Chondrocyte (in vitro differentiated cells): ENCODE results near the gene SNAP29. TPM values are rescaled to one million over a fixed set of nuclear protein-coding genes. Genes with fewer than 3 reads are reported as not detected.
"Not testable (repeated sequence)": the region's sequence is repeated elsewhere in the genome, so short reads cannot be mapped to it uniquely, and the experiment has no call there.

Source experiments
- DNase-seq: peaks from one replicate; pipeline ENCODE4 v3.0.0; 2021; ENCODE audit warnings: mixed read lengths, low spot score
- H3K27ac Mint-ChIP-seq: one replicate; pipeline ENCODE4 v1.8.0; 2021; ENCODE audit warnings: mild to moderate bottlenecking, moderate library complexity, mixed read lengths; ENCODE audit not compliant: unreplicated experiment
- H3K27me3 Mint-ChIP-seq: 2 replicates; pipeline ENCODE4 v1.8.0; 2021; ENCODE audit warnings: low read depth, mixed read lengths
- H3K36me3 Mint-ChIP-seq: 2 replicates; pipeline ENCODE4 v1.8.0; 2021; ENCODE audit warnings: low read depth, mixed read lengths
- H3K4me1 Mint-ChIP-seq: 2 replicates; pipeline ENCODE4 v1.8.0; 2021; ENCODE audit warnings: low read depth, mild to moderate bottlenecking, mixed read lengths
- H3K4me3 Mint-ChIP-seq: one replicate; pipeline ENCODE4 v1.8.0; 2021; ENCODE audit warnings: mild to moderate bottlenecking, moderate library complexity, mixed read lengths; ENCODE audit not compliant: unreplicated experiment
- H3K9me3 Mint-ChIP-seq: 2 replicates; pipeline ENCODE4 v1.8.0; 2021; ENCODE audit warnings: low read depth, mixed read lengths
- CTCF ChIP-seq: fragments of 200-600 bp; sonication (generic); IDR thresholded peaks from 2 replicates; pipeline ENCODE4 v1.5.0; 2021; ENCODE audit warnings: antibody characterized with exemption, mild to moderate bottlenecking, moderate library complexity
- total RNA-seq: library from RNA; stranded (reverse); gene quantifications from 3 replicates; pipeline ENCODE4 v1.2.1, GENCODE V29; 2021

Gene SNAP29
- total RNA-seq, 1 donor from 2014 or later: 26.3 TPM

GRCh38 chr22:20818471-20818870, 40.3 kb upstream of the SNAP29 start:
- H3K4me1 Mint-ChIP-seq: no peaks in the 10 kb centered on the region
- H3K27ac Mint-ChIP-seq: no peak overlapping the region
- no peak for TF ChIP-seq CTCF
- H3K27me3 Mint-ChIP-seq: no peaks in the 10 kb centered on the region
- no peaks in the 10 kb centered on the region for H3K9me3 Mint-ChIP-seq
- H3K36me3 Mint-ChIP-seq: peaks cover 16% of the 10 kb centered on the region
- no peak overlapping the region for H3K4me3 Mint-ChIP-seq
- DNase-seq: no peak

- Mint-ChIP-seq H3K27me3 (no peaks in the 10 kb centered on the region), H3K4me3 (no peak overlapping the region), H3K36me3 (peaks cover 14% of the 10 kb centered on the region), H3K27ac (no peak overlapping the region), H3K9me3 (no peaks in the 10 kb centered on the region), H3K4me1 (no peaks in the 10 kb centered on the region)
- no peak for TF ChIP-seq CTCF
- DNase-seq: no peak
These were observed 39.3 kb upstream of the SNAP29 start for GRCh38 chr22:20819471-20819870.

GRCh38 chr22:20821717-20822239, 37.0 kb upstream of the SNAP29 start:
- not testable (repeated sequence) for H3K27me3 Mint-ChIP-seq, H3K36me3 Mint-ChIP-seq

GRCh38 chr22:20822240-20822639, 36.6 kb upstream of the SNAP29 start:
- H3K27me3 Mint-ChIP-seq: no peaks in the 10 kb centered on the region
- TF ChIP-seq CTCF: no peak
- DNase-seq: no peak
- no peaks in the 10 kb centered on the region for H3K4me1 Mint-ChIP-seq
- no peaks in the 10 kb centered on the region for H3K9me3 Mint-ChIP-seq
- no peak overlapping the region for H3K27ac Mint-ChIP-seq
- H3K4me3 Mint-ChIP-seq: no peak overlapping the region
- H3K36me3 Mint-ChIP-seq: peaks cover 5% of the 10 kb centered on the region

More at GRCh38 chr22:20821717-20822239, 37.0 kb upstream of the SNAP29 start:
- not testable (repeated sequence) for H3K4me3 Mint-ChIP-seq, H3K9me3 Mint-ChIP-seq, DNase-seq, H3K4me1 Mint-ChIP-seq, H3K27ac Mint-ChIP-seq

GRCh38 chr22:20823264-20823663, 35.5 kb upstream of the SNAP29 start:
- no peak overlapping the region for H3K4me3 Mint-ChIP-seq
- no peak for TF ChIP-seq CTCF
- no peak for DNase-seq
- H3K4me1 Mint-ChIP-seq: no peaks in the 10 kb centered on the region
- peaks cover 5% of the 10 kb centered on the region for H3K36me3 Mint-ChIP-seq
- H3K9me3 Mint-ChIP-seq: no peaks in the 10 kb centered on the region
- H3K27me3 Mint-ChIP-seq: no peaks in the 10 kb centered on the region
- H3K27ac Mint-ChIP-seq: no peak overlapping the region

GRCh38 chr22:20825216-20825615, 33.6 kb upstream of the SNAP29 start:
- not testable (repeated sequence) for H3K9me3 Mint-ChIP-seq, H3K27me3 Mint-ChIP-seq, DNase-seq, H3K4me1 Mint-ChIP-seq, H3K27ac Mint-ChIP-seq, H3K4me3 Mint-ChIP-seq
- peaks cover 16% of the 10 kb centered on the region for H3K36me3 Mint-ChIP-seq
